ENCODE results near the gene VPS35L.
"Not testable (repeated sequence)": the region's sequence is repeated elsewhere in the genome, so short reads cannot be mapped to it uniquely, and the experiment has no call there.

The VPS35L gene

GRCh38 chr16:19711643-19712042 is 156.1 kb downstream of the VPS35L start:
- DNase-seq (ENCODE audit: low spot score), result no peak

- no peak for DNase-seq (ENCODE audit: low spot score)
Measured at GRCh38 chr16:19712418-19713058, 157.0 kb downstream of the VPS35L start.

- no peak for DNase-seq (ENCODE audit: low spot score)
Measured at GRCh38 chr16:19713697-19714096, 158.2 kb downstream of the VPS35L start.

GRCh38 chr16:19715566-19715965 is 160.1 kb downstream of the VPS35L start:
- no peak for DNase-seq (ENCODE audit: low spot score)

GRCh38 chr16:19716183-19716582 is 160.7 kb downstream of the VPS35L start:
- no peak for DNase-seq (ENCODE audit: low spot score)

- not testable (repeated sequence) for DNase-seq (ENCODE audit: low spot score)
Measured at GRCh38 chr16:19716728-19717127, 161.2 kb downstream of the VPS35L start.

- DNase-seq (ENCODE audit: low spot score), result no peak
Measured at GRCh38 chr16:19717314-19717713, 161.8 kb downstream of the VPS35L start.

- DNase-seq (ENCODE audit: low spot score), result peak; percentile 98
Measured at GRCh38 chr16:19717741-19718623, 162.5 kb downstream of the VPS35L start, which contains the start of the genes IQCK and KNOP1. Gene IQCK (plus strand): TSS chr16:19718271. CDS start chr16:19718307, 36 bp downstream. Gene KNOP1 (minus strand): TSS chr16:19718227. CDS start chr16:19715035, 3,192 bp downstream.

- no peak for DNase-seq (ENCODE audit: low spot score)
Measured at GRCh38 chr16:19718624-19718965, 163.1 kb downstream of the VPS35L start.

- no peak for DNase-seq (ENCODE audit: low spot score)
Measured at GRCh38 chr16:19722269-19722952, 166.9 kb downstream of the VPS35L start.

GRCh38 chr16:19722981-19723380 is 167.5 kb downstream of the VPS35L start:
- DNase-seq (ENCODE audit: low spot score), result no peak

- no peak for DNase-seq (ENCODE audit: low spot score)
Measured at GRCh38 chr16:19728636-19728965, 173.1 kb downstream of the VPS35L start.

GRCh38 chr16:19733551-19733950 is 178.0 kb downstream of the VPS35L start:
- no peak for DNase-seq (ENCODE audit: low spot score)

GRCh38 chr16:19735074-19735867 is 179.8 kb downstream of the VPS35L start:
- DNase-seq (ENCODE audit: low spot score), result no peak

GRCh38 chr16:19737306-19738038 is 182.0 kb downstream of the VPS35L start:
- DNase-seq (ENCODE audit: low spot score), result no peak

- no peak for DNase-seq (ENCODE audit: low spot score)
Measured at GRCh38 chr16:19741354-19741753, 185.9 kb downstream of the VPS35L start.

GRCh38 chr16:19743816-19744159 is 188.3 kb downstream of the VPS35L start:
- DNase-seq (ENCODE audit: low spot score), result no peak

- no peak for DNase-seq (ENCODE audit: low spot score)
Measured at GRCh38 chr16:19744670-19745069, 189.2 kb downstream of the VPS35L start.

GRCh38 chr16:19745286-19746010 is 189.9 kb downstream of the VPS35L start:
- DNase-seq (ENCODE audit: low spot score), result peak; percentile 63

GRCh38 chr16:19746561-19746960 is 191.1 kb downstream of the VPS35L start:
- DNase-seq (ENCODE audit: low spot score), result no peak
